NCI-H345 treated with DMSO at 0.1 percent for 48 hours (cell line): ENCODE results near the gene ACOT12.
"Not testable (repeated sequence)": the region's sequence is repeated elsewhere in the genome, so short reads cannot be mapped to it uniquely, and the experiment has no call there.

Experiments used
- DNase-seq: peaks from one replicate; lab custom pipeline; 2025; ENCODE audit not compliant: unreplicated experiment; lab: John Stamatoyannopoulos, UW

The ACOT12 gene

DNA sequence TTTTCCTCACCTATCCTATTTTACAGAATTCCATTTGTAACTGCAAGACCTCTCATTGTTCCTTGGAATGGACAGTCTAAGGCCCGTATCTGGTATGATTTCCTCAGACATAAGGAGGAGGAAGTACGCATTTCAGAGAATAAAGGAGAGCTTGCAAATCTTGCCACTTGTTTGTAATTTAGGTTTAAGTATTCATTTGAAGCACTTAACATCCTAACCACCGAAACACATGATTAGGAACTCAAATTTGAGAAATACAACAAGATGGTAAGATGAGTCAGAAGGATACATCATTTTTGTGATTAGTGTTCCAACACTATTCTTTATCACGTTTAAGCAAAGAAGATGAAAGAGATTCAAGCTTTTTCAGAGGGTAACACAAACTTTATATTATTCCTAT, 96.4 kb downstream of the ACOT12 start:
- no peak for DNase-seq

GRCh38 chr5:81294021-81294420, 99.9 kb downstream of the ACOT12 start:
- DNase-seq: not testable (repeated sequence)

- no peak for DNase-seq
Measured at GRCh38 chr5:81292130-81292529, 101.8 kb downstream of the ACOT12 start.

DNA sequence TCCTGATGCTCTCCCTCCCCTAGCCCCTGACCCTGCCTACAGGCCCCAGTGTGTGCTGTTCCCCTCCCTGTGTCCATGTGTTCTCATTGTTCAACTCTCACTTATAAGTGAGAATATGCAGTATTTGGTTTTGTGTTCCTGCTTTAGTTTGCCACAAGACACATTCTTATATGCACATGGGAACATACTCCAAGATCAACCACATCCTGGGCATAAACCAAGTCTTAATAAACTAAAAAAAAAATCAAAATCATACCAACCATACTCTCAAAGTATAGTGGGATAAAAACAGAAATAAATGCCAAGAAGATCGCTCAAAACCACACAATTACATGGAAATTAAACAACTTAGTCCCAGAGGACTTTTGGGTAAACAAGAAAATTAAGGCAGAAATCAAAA, 103.8 kb downstream of the ACOT12 start:
- DNase-seq: no peak

GRCh38 chr5:81288021-81288433, 105.9 kb downstream of the ACOT12 start:
- no peak for DNase-seq

GRCh38 chr5:81286059-81286617, 107.8 kb downstream of the ACOT12 start:
- DNase-seq: no peak

DNA sequence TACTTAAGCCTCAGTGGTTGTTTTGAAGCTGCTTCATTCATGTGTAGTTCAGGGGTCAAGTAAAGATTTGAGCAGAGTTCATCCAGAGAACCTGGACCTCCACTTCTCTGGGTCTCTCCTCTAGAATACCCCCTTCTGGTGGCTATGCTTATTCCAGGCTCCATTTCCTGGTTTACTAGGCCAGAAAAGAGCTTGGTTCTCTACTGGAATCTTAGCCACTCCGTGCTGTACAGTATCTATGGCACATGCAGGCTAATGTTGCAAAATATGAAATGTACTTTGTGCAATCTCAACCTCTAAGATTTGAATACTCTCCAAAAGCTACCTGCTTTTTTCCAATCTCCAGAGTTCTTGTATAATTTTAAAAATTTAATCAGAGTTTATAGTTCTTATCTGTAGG, 110.0 kb downstream of the ACOT12 start:
- DNase-seq: no peak
